ENCODE data around the gene LEF1. TPM values are rescaled to one million over a fixed set of nuclear protein-coding genes. Genes with fewer than 3 reads are reported as not detected.
A peak's percentile ranks its signal among the peaks of the same experiment; 100 is the strongest.

Gene LEF1
- total RNA-seq (2021; ENCODE audit: unreplicated experiment) (0.54 TPM), Bru-seq, nascent RNA (percentile 13 among the genes with signal in this experiment), BruChase-seq, experiment 1, labeled RNA remaining after a 2-hour chase (percentile 6 among the genes with signal in this experiment), BruChase-seq, experiment 2, labeled RNA remaining after a 6-hour chase (percentile 11 among the genes with signal in this experiment)
- polyA plus RNA-seq (2012; ENCODE audit: insufficient read length) = 0.21 TPM
- long read RNA-seq, partial matches to known transcripts = 0 of 2 reads
- long read RNA-seq, other reads (novel, unspliced or antisense) = 1 of 2 reads

- ATAC-seq (peak; percentile 29), DNase-seq (ENCODE audit: low read depth, low spot score) (no peak)
- Histone ChIP-seq H3K9me3 (ENCODE audit: control insufficient read depth, insufficient read depth, low read depth, low read length) (no peaks in the 10 kb centered on the region), H3K4me3 (ENCODE audit: low read depth in 2 of 2, low read length in 2 of 2) (peak within 1 kb of the TSS; percentile 32 to 60), H3K27ac (ENCODE audit: low read length) (no peak within 1 kb of the TSS), H3K36me3 (ENCODE audit: control insufficient read depth, insufficient read depth, low read length) (no peaks in the 10 kb centered on the region), H3K4me1 (ENCODE audit: control insufficient read depth, insufficient read depth, low read length) (no peaks in the 10 kb centered on the region), H3K27me3 (ENCODE audit: control insufficient read depth, insufficient read depth, low read length) (peaks cover 31% of the 10 kb centered on the region)
- ChIA-PET CTCF (no interaction called here), POLR2A (interaction anchor here (0.7 kb wide), 1 partner anchor 256 kb away, joined by 4 read pairs; no protein-coding TSS in a partner anchor)
- TF ChIP-seq POLR2AphosphoS5 (IDR thresholded peaks at IDR 0.05; ENCODE audit: low read depth, low read length) (no peak), CTCF (IDR thresholded peaks at IDR 0.05) (no peak), REST (IDR thresholded peaks at IDR 0.05; ENCODE audit: insufficient read depth in 1 of 2, low read depth in 2 of 2, low read length in 1 of 2) (no peak), SIN3A (IDR thresholded peaks at IDR 0.05; ENCODE audit: borderline replicate concordance, insufficient read depth, low read depth, low read length) (no peak), TCF7L2 (IDR thresholded peaks at IDR 0.05; ENCODE audit: low read depth, low read length) (peak; percentile 76)
- intact Hi-C loops (cut with micrococcal nuclease; ENCODE audit: unreplicated experiment) = no loop called here
- BruUV-seq (replicated peaks) = no TSS peak
- in situ Hi-C loops (cut with HindIII; ENCODE audit: low pct_unique_long_range_greater_than_20kb, low sequenced_read_pairs) = no loop called here
These were observed at the start of gene LEF1 for GRCh38 chr4:108168671-108169523. TSS of gene LEF1 (minus strand) at chr4:108168932. CDS start at chr4:108167767, 1,165 bp downstream.

- Histone ChIP-seq H3K4me1 (ENCODE audit: control insufficient read depth, insufficient read depth, low read length) (no peaks in the 10 kb centered on the region), H3K4me3 (ENCODE audit: low read depth in 2 of 2, low read length in 2 of 2) (no peak overlapping the region), H3K27ac (ENCODE audit: low read length) (no peak overlapping the region), H3K27me3 (ENCODE audit: control insufficient read depth, insufficient read depth, low read length) (no peaks in the 10 kb centered on the region), H3K9me3 (ENCODE audit: control insufficient read depth, insufficient read depth, low read depth, low read length) (no peaks in the 10 kb centered on the region), H3K36me3 (ENCODE audit: control insufficient read depth, insufficient read depth, low read length) (no peaks in the 10 kb centered on the region)
- ChIA-PET POLR2A (no interaction called here), CTCF (no interaction called here)
- in situ Hi-C loops (cut with HindIII; ENCODE audit: low pct_unique_long_range_greater_than_20kb, low sequenced_read_pairs) (no loop called here), intact Hi-C loops (cut with micrococcal nuclease; ENCODE audit: unreplicated experiment) (no loop called here)
- no peak for TF ChIP-seq SIN3A (IDR thresholded peaks at IDR 0.05; ENCODE audit: borderline replicate concordance, insufficient read depth, low read depth, low read length)
- TF ChIP-seq REST (IDR thresholded peaks at IDR 0.05; ENCODE audit: insufficient read depth in 1 of 2, low read depth in 2 of 2, low read length in 1 of 2) = no peak
- no peak for TF ChIP-seq CTCF (IDR thresholded peaks at IDR 0.05)
- no peak for TF ChIP-seq POLR2AphosphoS5 (IDR thresholded peaks at IDR 0.05; ENCODE audit: low read depth, low read length)
- no TSS peak for BruUV-seq (replicated peaks)
- ATAC-seq (no peak), DNase-seq (ENCODE audit: low read depth, low spot score) (no peak)
These were observed 47.8 kb upstream of the LEF1 start for GRCh38 chr4:108216510-108216909.
